SK-N-SH (cell line): ENCODE data around the gene CUL1.

Experiments
- CHD2 ChIP-seq: fragments of 150-350 bp; IDR thresholded peaks from 2 replicates; pipeline ENCODE4 v1.6.1; 2018; ENCODE audit warnings: low read length; ENCODE audit not compliant: partially characterized antibody
- CTCF ChIP-seq: fragments of 200-600 bp; sonication (generic); IDR thresholded peaks from 2 replicates; pipeline ENCODE4 v1.6.1; 2017; ENCODE audit warnings: antibody characterized with exemption, mild to moderate bottlenecking, moderate library complexity
- EZH2phosphoT487 ChIP-seq: fragments of 200-600 bp; sonication (generic); IDR thresholded peaks from 2 replicates; pipeline ENCODE4 v1.6.1; 2017; ENCODE audit warnings: low read depth, mixed run types, mild to moderate bottlenecking, antibody characterized with exemption, moderate library complexity, borderline replicate concordance
- GATA2 ChIP-seq: sonication (generic); formaldehyde crosslinking; IDR thresholded peaks from 2 replicates; pipeline ENCODE4 v1.5.0; 2020; ENCODE audit warnings: mild to moderate bottlenecking, missing genetic modification reagents
- NFIC ChIP-seq: IDR thresholded peaks from 2 replicates; pipeline ENCODE4 v1.4.0; 2012; ENCODE audit warnings: borderline replicate concordance
- PBX3 ChIP-seq: IDR thresholded peaks from 2 replicates; pipeline ENCODE4; 2012
- POLR2AphosphoS5 ChIP-seq: IDR thresholded peaks from 2 replicates; pipeline ENCODE4 v1.6.1; 2012; ENCODE audit warnings: low read depth, low read length
- REST ChIP-seq: IDR thresholded peaks from 2 replicates; pipeline ENCODE4 v1.6.1; 2012; ENCODE audit warnings: mild to moderate bottlenecking, low read depth, low read length, moderate library complexity
- TAF1 ChIP-seq: IDR thresholded peaks from 2 replicates; pipeline ENCODE4 v1.6.1; 2012; ENCODE audit warnings: low read depth, mild to moderate bottlenecking, low read length, moderate library complexity, borderline replicate concordance
- USF1 ChIP-seq: IDR thresholded peaks from 2 replicates; pipeline ENCODE4 v1.4.0; 2012; ENCODE audit warnings: low read depth, borderline replicate concordance

- TF ChIP-seq GATA2 (CRISPR knock-in tag) = no peak
- no peak for TF ChIP-seq POLR2AphosphoS5
- TF ChIP-seq CTCF = no peak
- no peak for TF ChIP-seq NFIC
- TF ChIP-seq TAF1 = no peak
- TF ChIP-seq PBX3 = no peak
- TF ChIP-seq USF1 = no peak
- no peak for TF ChIP-seq CHD2
- TF ChIP-seq REST = no peak
- TF ChIP-seq EZH2phosphoT487 = no peak
Measured at GRCh38 chr7:148747274-148747673, 48.6 kb downstream of the CUL1 start.
